GM18870 (cell line): ENCODE data around the gene TMEM123.
A peak's percentile ranks its signal among the peaks of the same experiment; 100 is the strongest.

Experiments
- ATAC-seq: cut with Tn5 transposase; IDR thresholded peaks from one replicate; pipeline ENCODE4 v1.9.1; 2021; ENCODE audit warnings: moderate library complexity; ENCODE audit not compliant: unreplicated experiment

The TMEM123 gene

GRCh38 chr11:102452461-102453301 lies at the start of gene TMEM123:
TMEM123 (minus strand) TSS chr11:102452765; CDS start chr11:102452623, 142 bp downstream.
- peak; percentile 35 for ATAC-seq

- ATAC-seq, result no peak
These were observed 48.3 kb upstream of the TMEM123 start for GRCh38 chr11:102500829-102501228.

GRCh38 chr11:102499931-102500330 lies 47.4 kb upstream of the TMEM123 start:
- ATAC-seq, result no peak

GRCh38 chr11:102499151-102499550 lies 46.6 kb upstream of the TMEM123 start:
- ATAC-seq, result no peak

- ATAC-seq, result no peak
These were observed 44.5 kb upstream of the TMEM123 start for GRCh38 chr11:102497061-102497460.

GRCh38 chr11:102495161-102496042 lies 42.8 kb upstream of the TMEM123 start:
- ATAC-seq, result peak; percentile 85

GRCh38 chr11:102494216-102494615 lies 41.7 kb upstream of the TMEM123 start:
- ATAC-seq, result no peak

GRCh38 chr11:102493524-102493923 lies 41.0 kb upstream of the TMEM123 start:
- ATAC-seq, result no peak

- ATAC-seq, result no peak
These were observed 39.4 kb upstream of the TMEM123 start for GRCh38 chr11:102491969-102492368.

- ATAC-seq, result no peak
These were observed 36.9 kb upstream of the TMEM123 start for GRCh38 chr11:102489186-102490145.

GRCh38 chr11:102488208-102488607 lies 35.6 kb upstream of the TMEM123 start:
- ATAC-seq, result peak; percentile 74

- no peak for ATAC-seq
These were observed 34.6 kb upstream of the TMEM123 start for GRCh38 chr11:102487214-102487613.

- ATAC-seq, result no peak
These were observed 34.0 kb upstream of the TMEM123 start for GRCh38 chr11:102486584-102486983.

GRCh38 chr11:102485095-102485722 lies 32.6 kb upstream of the TMEM123 start:
- ATAC-seq, result no peak

GRCh38 chr11:102482433-102482832 lies 29.9 kb upstream of the TMEM123 start:
- ATAC-seq, result no peak

GRCh38 chr11:102479733-102480132 lies 27.2 kb upstream of the TMEM123 start:
- ATAC-seq, result no peak

- ATAC-seq, result no peak
These were observed 26.2 kb upstream of the TMEM123 start for GRCh38 chr11:102478673-102479299.

GRCh38 chr11:102476812-102477211 lies 24.2 kb upstream of the TMEM123 start:
- no peak for ATAC-seq

GRCh38 chr11:102476069-102476468 lies 23.5 kb upstream of the TMEM123 start:
- ATAC-seq, result no peak

- ATAC-seq, result no peak
These were observed 21.0 kb upstream of the TMEM123 start for GRCh38 chr11:102473543-102473942.
